Epidermal melanocyte (primary cell): ENCODE data around the gene NOL3.

Experiments
- DNase-seq: peaks from one replicate; pipeline ENCODE4 v3.0.0; 2011; ENCODE audit warnings: low spot score; ENCODE audit not compliant: insufficient read length

The NOL3 gene

DNA sequence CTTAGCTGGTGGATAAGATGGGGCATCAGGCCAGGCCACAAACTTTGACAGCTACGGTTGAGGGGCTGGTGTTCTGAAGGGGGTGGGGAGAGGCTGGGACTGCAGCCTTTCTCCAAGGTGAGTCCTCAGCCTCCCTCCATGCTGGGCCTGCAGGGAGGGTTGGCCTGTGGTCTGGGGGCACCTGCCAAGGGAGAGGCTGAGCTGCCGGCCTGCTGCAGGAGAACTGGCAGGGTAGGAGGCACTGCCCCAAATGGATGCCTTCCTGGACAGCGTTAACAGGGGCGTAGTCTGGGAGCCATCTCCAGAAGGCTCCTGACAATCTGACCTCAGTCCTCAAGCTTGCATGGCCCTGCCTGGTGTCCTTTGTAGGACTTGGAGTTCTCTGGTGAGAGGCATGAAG, 33.7 kb downstream of the NOL3 start:
- no peak for DNase-seq

DNA sequence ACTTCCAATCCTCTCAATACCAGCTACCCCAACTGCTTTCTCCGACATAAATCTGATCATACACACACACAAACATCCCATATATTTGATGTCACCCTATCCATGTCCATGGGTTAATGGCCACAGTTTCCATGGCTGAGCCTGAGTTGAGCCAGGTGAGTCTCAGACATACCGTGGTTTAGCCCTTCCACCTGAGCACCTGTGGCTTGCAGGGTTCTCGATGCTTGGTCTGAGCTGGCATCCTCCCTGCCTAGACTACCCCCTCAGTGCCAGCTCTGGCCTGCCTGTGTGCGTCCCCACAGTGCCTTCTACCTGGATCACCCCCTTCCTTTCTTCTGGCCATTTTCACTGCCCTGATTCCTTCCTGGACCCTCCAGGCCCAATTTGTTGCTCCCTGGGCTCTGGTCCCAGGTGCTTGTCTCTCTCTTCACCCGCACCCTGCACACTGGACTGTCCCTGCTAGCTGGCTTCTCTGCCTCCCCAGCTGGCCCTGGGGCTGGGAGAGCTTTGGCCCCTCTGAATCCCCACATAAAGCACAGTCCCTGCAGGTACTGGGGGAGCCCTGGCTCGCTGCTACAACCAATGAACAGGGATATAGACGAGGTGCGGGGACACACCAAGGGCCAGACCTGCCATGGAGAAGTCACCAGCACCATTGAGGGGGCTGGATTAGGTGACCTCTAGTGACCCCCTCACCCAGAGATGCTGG, 35.9 kb downstream of the NOL3 start:
- DNase-seq, result no peak

DNA sequence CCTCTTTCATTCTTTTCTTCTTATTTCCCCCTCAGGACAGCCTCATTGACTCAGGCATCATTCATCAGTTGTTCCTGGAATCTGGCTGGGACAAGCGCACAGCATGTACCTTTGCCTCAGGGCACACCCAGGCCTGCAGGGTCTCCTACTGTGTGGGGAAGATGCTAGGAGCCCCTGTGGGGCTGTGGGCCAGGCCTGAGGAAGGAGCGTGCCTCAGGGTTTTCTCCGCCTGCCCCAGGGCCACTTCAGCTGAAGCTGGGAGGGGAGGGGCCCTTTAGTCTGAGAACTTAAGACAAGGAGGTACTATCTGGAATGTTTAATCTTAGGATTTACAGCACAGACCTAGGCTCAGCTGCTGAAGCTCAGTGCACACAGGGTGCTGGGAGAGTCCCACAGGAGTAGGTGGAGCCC, 36.5 kb downstream of the NOL3 start:
- no peak for DNase-seq

- no peak for DNase-seq
These were observed 37.1 kb downstream of the NOL3 start for GRCh38 chr16:67207249-67208091.

DNA sequence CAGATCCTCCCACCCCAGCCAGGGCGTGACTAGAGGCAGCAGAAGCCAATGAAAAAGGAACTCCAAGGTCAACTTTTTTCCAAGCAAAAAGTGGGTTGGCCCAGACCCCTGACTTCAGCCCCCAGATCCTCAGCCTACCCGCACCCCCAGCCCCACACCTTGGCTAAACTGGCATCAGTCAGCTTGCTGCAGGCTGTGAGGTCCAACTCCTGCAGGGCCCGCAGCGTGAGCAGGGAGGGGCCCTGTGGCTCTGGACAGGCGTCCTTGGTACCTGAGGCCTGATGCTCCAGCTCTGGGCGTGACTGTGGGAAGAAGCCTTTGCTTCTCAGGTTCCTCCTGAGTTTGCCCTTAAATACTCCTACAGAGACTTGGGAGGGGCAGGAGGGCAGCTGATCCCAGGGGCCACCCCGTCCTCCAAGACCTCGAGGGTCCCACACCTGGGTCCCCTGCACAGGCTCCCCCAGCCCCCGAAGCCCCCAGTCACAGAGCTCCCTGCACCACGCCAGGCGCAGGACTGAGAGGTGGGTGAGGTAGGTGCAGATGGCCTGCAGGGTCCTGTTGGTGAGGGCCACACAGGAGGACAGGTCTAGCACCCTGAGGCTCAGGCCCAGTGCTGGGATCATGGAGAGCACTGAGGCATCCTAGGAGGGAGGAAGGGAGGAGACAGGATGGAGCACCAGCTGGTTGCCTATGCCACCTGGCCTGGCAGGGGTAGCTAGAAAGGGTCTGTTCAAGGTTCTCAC, 38.0 kb downstream of the NOL3 start:
- no peak for DNase-seq

DNA sequence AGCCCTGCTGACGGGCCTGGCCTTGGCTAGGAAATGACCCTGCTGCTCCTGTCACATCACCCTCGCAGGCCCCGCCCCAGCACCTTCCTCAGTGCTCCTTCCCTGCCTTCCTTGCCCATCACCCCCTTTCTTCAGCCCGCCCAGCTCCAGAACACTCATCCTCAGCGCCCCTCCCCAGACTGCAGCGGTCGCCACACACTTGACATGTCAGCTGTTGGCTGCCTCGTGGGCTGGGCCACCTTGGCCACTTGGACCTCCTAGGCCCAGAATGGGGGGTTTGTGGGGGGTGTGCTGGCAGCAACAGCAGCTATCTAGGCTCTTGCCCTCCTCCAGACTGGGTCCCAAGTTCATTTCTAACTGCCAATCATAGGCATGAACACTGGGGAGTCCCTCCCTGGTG, 39.2 kb downstream of the NOL3 start:
- no peak for DNase-seq

- no peak for DNase-seq
These were observed 40.0 kb downstream of the NOL3 start for GRCh38 chr16:67210069-67210937.

GRCh38 chr16:67211674-67212073, 41.3 kb downstream of the NOL3 start:
- DNase-seq, result no peak

- no peak for DNase-seq
These were observed 42.4 kb downstream of the NOL3 start for GRCh38 chr16:67212766-67213165.

- DNase-seq, result no peak
These were observed 43.1 kb downstream of the NOL3 start for GRCh38 chr16:67213197-67214019.

GRCh38 chr16:67215706-67216105, 45.4 kb downstream of the NOL3 start:
- no peak for DNase-seq

- DNase-seq, result no peak
These were observed 46.5 kb downstream of the NOL3 start for GRCh38 chr16:67216612-67217490.

- no peak for DNase-seq
These were observed 53.7 kb downstream of the NOL3 start for GRCh38 chr16:67223992-67224391.
